Cardiac muscle cell (in vitro differentiated cells and primary cell): ENCODE data around the gene HMBS. TPM values are rescaled to one million over a fixed set of nuclear protein-coding genes. Genes with fewer than 3 reads are reported as not detected.
A peak's percentile ranks its signal among the peaks of the same experiment; 100 is the strongest.

Experiments used
- DNase-seq, 2 donors: peaks; one replicate each; pipeline versions ENCODE4 v3.0.0 to v3.0.0-alpha.2; 2010 to 2017; ENCODE audit warnings: low read depth in 1 of 2, low spot score in 1 of 2
- H3K27ac ChIP-seq: fragments of 200-600 bp; sonication (generic); 2 replicates; pipeline ENCODE4 v1.5.1; 2016
- H3K27me3 ChIP-seq: fragments of 200-600 bp; sonication (generic); 2 replicates; pipeline ENCODE4 v1.6.0; 2016; ENCODE audit warnings: control low read depth
- H3K36me3 ChIP-seq: fragments of 200-600 bp; sonication (generic); 2 replicates; pipeline ENCODE4 v1.5.1; 2016; ENCODE audit warnings: control low read depth
- H3K4me1 ChIP-seq: fragments of 200-600 bp; sonication (generic); 2 replicates; pipeline ENCODE4 v1.8.1; 2017; ENCODE audit warnings: low read depth, mild to moderate bottlenecking, mixed run types
- H3K4me3 ChIP-seq: fragments of 200-600 bp; sonication (generic); 2 replicates; pipeline ENCODE4 v1.5.1; 2016; ENCODE audit warnings: mild to moderate bottlenecking
- H3K9me3 ChIP-seq: fragments of 200-600 bp; sonication (generic); 2 replicates; pipeline ENCODE4 v1.5.1; 2017; ENCODE audit warnings: low read depth, mild to moderate bottlenecking, control low read depth
- CTCF ChIP-seq: IDR thresholded peaks from 2 replicates; pipeline ENCODE4 v1.5.1; 2012; ENCODE audit warnings: low read depth, mild to moderate bottlenecking, low read length
- polyA plus RNA-seq: library from polyadenylated mRNA; unstranded; fragments of >200 nt; fragmentation: Nextera tagmentation; extraction: Ambion mirVana; gene quantifications from 2 replicates; pipeline ENCODE4 v1.2.1, GENCODE V29; 2016
- total RNA-seq: library from RNA; depleted of rRNA; stranded (reverse); fragments of >200 nt; gene quantifications from 2 replicates; pipeline ENCODE4 v1.2.3, GENCODE V29; 2016

The HMBS gene
- total and polyA plus RNA-seq, 2 experiments from 2014 or later = 9.6 to 92.9 TPM

DNA sequence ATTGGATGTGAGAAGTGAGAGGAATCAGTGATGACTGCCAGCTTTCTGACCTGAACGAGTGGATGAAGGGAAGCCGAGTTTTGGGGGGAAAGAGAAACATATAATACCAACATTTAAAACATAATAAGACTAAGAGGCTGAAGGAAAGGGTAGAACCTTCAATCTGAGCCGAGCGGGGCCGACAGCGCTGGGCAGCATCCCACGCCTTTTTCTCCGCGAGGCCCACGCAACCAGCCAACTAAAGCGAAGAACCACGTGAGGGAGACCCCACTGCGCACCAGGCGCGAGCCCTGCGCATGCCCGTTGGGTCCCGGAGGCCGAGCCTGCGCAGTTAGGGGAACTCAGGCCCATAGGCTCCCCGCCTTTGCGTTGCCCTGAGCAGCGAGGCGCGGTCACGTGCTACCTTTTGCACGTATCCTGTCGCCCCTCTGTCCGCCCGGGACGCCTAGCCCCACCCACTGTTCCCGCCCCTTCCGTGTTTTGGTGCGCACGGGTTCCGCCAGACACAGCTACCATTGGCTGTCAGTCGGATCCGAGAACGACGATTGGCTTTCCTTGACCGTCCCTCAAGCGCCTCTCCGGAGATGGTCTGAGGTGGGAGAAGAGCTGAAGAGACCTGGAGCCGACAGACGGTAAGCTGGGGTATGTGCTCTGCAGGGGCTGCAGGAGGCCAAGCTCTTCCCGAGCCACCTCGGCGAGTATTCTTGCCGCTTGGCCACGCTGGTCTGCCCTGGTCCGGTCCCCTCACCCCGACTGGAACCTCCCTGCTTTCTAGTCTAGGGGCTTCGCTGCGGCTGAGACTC, 36.5 kb downstream of the HMBS start, which contains the start of gene HINFP:
HINFP (plus strand) TSS at position 573 of the 803 bp plus-strand sequence. CDS start 5,365 bp downstream, outside the sequence.
- H3K27me3 ChIP-seq = no peaks in the 10 kb centered on the region
- peak within 1 kb of the TSS; percentile 69 for H3K4me3 ChIP-seq
- peak within 1 kb of the TSS; percentile 76 for H3K27ac ChIP-seq
- H3K36me3 ChIP-seq = peaks cover 2% of the 10 kb centered on the region
- DNase-seq = peak; percentile 99
- peaks cover 10% of the 10 kb centered on the region for H3K4me1 ChIP-seq
- H3K9me3 ChIP-seq = no peaks in the 10 kb centered on the region
- no peak for TF ChIP-seq CTCF

DNA sequence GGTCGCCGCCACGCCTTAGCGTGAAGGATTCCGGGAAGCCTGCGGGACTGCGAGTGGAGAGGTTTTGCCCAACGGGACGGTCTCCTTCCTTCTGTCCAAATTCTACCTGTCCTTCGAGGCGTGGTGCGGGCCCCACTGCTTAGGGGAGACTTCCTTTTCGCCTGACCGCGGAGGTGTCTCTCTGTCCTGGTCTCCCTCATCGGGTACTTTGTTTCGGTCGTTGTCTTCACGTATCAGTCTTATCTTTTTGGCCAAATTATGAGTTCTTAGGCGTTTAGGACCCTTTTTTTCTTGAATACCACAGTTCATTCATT, 37.1 kb downstream of the HMBS start:
- Histone ChIP-seq H3K36me3 (peaks cover 2% of the 10 kb centered on the region), H3K27ac (peak overlapping the region; percentile 76), H3K4me3 (peak overlapping the region; percentile 69), H3K9me3 (no peaks in the 10 kb centered on the region), H3K27me3 (no peaks in the 10 kb centered on the region), H3K4me1 (peaks cover 10% of the 10 kb centered on the region)
- no peak for TF ChIP-seq CTCF
- no peak for DNase-seq

- Histone ChIP-seq H3K4me1 (peaks cover 4% of the 10 kb centered on the region), H3K36me3 (peaks cover 9% of the 10 kb centered on the region), H3K9me3 (no peaks in the 10 kb centered on the region), H3K27ac (no peak overlapping the region), H3K4me3 (no peak overlapping the region), H3K27me3 (no peaks in the 10 kb centered on the region)
- TF ChIP-seq CTCF = no peak
- DNase-seq = no peak
These were observed 41.1 kb downstream of the HMBS start for GRCh38 chr11:119125821-119126220.

DNA sequence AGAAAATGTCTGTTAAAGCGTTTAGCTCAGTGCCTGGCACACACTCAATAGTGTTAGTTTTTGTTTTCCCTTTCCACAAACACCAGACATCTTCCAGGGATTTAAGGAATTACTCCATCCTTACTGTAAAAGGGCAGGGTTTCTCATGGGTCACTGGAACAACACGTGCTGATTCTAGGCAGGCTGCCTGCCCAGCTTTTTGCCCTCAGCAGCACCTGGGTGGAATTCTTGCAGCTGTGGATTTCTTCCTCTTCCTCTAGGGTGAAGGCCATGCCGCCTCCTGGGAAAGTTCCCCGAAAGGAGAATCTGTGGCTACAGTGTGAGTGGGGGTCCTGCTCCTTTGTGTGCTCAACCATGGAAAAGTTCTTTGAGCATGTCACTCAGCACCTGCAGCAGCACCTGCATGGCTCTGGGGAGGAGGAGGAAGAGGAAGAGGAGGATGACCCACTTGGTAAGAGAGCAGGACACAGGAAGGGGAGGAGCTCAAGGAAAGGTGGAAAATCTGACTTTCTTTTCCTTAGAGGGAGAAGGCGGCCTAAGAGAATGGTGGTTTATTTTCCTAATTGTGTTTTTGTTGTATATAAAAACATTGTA, 42.1 kb downstream of the HMBS start:
- no peak overlapping the region for H3K4me3 ChIP-seq
- no peaks in the 10 kb centered on the region for H3K27me3 ChIP-seq
- no peak for TF ChIP-seq CTCF
- peaks cover 3% of the 10 kb centered on the region for H3K4me1 ChIP-seq
- peak overlapping the region; percentile 55 for H3K27ac ChIP-seq
- H3K9me3 ChIP-seq = no peaks in the 10 kb centered on the region
- H3K36me3 ChIP-seq = peaks cover 18% of the 10 kb centered on the region
- no peak for DNase-seq

DNA sequence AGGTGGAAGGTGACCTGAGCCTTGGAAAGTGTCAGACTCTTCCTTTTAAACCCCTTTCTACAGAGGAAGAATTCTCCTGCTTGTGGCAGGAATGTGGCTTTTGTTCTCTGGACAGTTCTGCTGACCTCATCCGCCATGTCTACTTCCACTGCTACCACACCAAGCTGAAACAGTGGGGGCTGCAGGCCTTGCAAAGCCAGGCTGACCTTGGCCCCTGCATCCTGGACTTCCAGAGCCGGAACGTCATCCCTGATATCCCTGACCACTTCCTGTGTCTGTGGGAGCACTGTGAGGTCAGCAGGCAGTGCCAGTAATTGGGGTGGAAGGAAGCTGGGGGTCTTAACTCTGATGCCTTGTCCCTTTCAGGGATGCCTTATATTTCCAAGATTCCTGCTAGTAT, 46.0 kb downstream of the HMBS start:
- H3K4me1 ChIP-seq = no peaks in the 10 kb centered on the region
- peaks cover 38% of the 10 kb centered on the region for H3K36me3 ChIP-seq
- no peak for TF ChIP-seq CTCF
- H3K9me3 ChIP-seq = no peaks in the 10 kb centered on the region
- no peak overlapping the region for H3K27ac ChIP-seq
- H3K4me3 ChIP-seq = no peak overlapping the region
- peak in 1 of 2 donors; percentile 81 for DNase-seq
- no peaks in the 10 kb centered on the region for H3K27me3 ChIP-seq
